ENCODE data around the gene TPPP2. TPM values are rescaled to one million over a fixed set of nuclear protein-coding genes. Genes with fewer than 3 reads are reported as not detected.
A peak's percentile ranks its signal among the peaks of the same experiment; 100 is the strongest.

Gene TPPP2
- total and polyA plus RNA-seq, 8 donors: 0.23 to 0.59 (median 0.46) TPM; not detected in 5

DNA sequence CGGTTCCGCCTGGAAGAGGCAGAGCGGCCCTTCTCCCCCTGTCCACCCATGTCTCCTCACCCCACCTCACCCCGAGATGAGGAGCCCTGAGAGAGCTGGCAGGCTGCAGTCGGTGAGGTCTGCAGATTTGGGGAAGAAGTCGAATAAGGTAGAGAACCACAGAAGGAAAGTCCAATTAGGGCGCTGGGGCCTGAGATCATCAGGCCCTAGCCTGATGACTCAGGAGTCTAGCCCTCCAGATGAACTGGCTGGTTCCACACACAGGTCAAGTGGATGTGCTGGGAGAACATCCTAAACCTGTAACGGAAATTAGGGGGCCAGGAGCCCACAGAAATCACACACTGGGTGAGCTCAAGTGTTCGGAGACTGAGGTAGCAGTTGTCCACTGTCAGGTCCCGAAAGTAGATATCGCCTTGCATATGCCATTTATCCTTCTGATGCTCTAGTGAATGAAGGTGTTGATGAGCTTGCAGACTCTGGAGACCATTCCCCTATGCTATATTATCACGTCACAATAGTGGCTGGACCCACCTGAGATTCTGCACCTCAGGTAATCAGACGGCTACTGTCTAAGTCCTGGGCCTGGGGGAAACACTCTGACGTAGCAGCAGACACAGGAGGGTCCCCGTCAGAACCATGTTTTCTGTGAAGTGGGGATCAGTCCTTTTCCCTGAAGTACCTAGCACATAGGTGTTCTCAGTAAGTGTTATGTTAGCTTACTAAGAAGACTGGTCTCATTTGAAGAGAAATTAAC is 41.1 kb upstream of the TPPP2 start:
- 90 to 91% methylated on average over 15 of the region's 15 CpGs for WGBS, 2 donors
- ATAC-seq (no peak), DNase-seq (no peak), FAIRE-seq (no peak)
- no peaks in the 10 kb centered on the region for H3K27me3 ChIP-seq
- H3K9me3 ChIP-seq: no peaks in the 10 kb centered on the region
- peak overlapping the region; percentile 0 to 82 (median 43) for H3K27ac ChIP-seq
- peaks cover 5 to 28% (median 16%) of the 10 kb centered on the region in 3 donors for H3K4me1 ChIP-seq
- H3K4me3 ChIP-seq: peak overlapping the region in 2 of 4 donors; percentile 89 to 95
- intact Hi-C loops (cut with DNase I): no loop called here
- TF ChIP-seq, protein P1, sequence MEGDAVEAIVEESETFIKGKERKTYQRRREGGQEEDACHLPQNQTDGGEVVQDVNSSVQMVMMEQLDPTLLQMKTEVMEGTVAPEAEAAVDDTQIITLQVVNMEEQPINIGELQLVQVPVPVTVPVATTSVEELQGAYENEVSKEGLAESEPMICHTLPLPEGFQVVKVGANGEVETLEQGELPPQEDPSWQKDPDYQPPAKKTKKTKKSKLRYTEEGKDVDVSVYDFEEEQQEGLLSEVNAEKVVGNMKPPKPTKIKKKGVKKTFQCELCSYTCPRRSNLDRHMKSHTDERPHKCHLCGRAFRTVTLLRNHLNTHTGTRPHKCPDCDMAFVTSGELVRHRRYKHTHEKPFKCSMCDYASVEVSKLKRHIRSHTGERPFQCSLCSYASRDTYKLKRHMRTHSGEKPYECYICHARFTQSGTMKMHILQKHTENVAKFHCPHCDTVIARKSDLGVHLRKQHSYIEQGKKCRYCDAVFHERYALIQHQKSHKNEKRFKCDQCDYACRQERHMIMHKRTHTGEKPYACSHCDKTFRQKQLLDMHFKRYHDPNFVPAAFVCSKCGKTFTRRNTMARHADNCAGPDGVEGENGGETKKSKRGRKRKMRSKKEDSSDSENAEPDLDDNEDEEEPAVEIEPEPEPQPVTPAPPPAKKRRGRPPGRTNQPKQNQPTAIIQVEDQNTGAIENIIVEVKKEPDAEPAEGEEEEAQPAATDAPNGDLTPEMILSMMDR (IDR thresholded peaks at IDR 0.05): no peak
- peaks cover 0 to 18% (median 9%) of the 10 kb centered on the region in 3 donors for H3K36me3 ChIP-seq

DNA sequence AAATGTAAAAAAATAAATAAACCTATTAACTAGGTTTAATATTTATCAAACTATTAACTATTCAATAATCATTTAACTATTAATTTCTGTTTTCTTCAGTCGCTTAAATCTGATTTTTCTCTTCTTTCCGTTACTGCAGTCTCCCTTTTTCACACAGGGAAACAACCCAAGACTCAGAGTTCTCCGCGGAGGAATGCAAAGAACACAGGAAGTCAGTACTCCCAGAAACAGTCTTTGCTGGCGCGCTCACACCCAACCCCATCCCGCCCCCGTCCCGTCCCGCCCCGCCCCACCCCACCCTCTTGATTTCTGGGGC is 40.6 kb upstream of the TPPP2 start:
- TF ChIP-seq, protein P1 (IDR thresholded peaks at IDR 0.05): no peak
- Histone ChIP-seq H3K36me3 (peaks cover 0 to 23% (median 10%) of the 10 kb centered on the region in 3 donors), H3K4me1 (peaks cover 5 to 28% (median 16%) of the 10 kb centered on the region in 3 donors), H3K4me3 (peak overlapping the region in 2 of 4 donors; percentile 89 to 95), H3K27ac (peak overlapping the region; percentile 13 to 82 (median 63)), H3K27me3 (no peaks in the 10 kb centered on the region), H3K9me3 (no peaks in the 10 kb centered on the region)
- 1% methylated on average over 11 of the region's 11 CpGs for WGBS, 2 donors
- FAIRE-seq: no peak
- no peak for ATAC-seq
- no peak for DNase-seq
- intact Hi-C loops (cut with DNase I): no loop called here

DNA sequence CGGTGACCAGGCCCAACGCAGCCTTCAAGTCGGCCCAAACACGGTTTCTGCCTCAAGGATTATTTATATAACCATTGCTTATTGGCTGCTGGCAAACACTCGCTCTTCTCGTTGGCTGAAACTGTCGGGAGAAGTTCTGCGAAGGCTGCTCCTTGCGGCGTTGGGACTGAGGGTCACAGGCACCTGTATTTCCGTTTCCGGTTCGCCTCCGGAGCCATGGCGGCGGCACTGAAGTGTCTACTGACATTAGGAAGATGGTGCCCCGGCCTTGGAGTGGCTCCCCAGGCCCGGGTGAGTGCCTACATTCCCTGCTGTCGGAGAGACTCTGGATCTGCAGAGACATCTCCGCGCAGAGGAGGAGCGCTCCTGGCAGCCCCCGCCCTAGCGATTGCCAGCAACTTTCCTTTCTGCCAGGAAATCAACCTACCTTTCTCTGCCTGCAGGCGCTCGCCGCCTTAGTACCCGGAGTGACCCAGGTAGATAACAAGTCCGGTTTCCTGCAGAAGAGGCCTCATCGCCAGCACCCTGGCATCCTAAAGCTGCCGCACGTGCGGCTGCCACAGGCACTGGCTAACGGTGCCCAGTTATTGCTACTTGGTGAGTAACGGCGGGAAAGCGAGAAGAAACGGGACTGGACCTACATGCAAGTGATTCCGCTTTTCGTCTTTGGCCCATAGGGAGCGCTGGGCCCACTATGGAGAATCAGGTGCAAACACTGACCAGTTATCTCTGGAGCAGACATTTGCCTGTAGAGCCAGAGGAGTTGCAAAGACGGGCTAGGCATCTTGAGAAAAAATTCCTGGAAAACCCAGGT is 40.0 kb upstream of the TPPP2 start, which contains the start of gene METTL17:
TSS of gene METTL17 (plus strand) at position 194 of the 814 bp plus-strand sequence. CDS start at position 217, 23 bp downstream.
- TF ChIP-seq, protein P1 (IDR thresholded peaks at IDR 0.05): peak in 1 of 4 donors; percentile 7
- 0% methylated on average over 42 of the region's 42 CpGs for WGBS, 2 donors
- peak; percentile 37 for FAIRE-seq
- peak within 1 kb of the TSS; percentile 13 to 82 (median 63) for H3K27ac ChIP-seq
- H3K4me3 ChIP-seq: peak within 1 kb of the TSS; percentile 81 to 96 (median 92)
- H3K4me1 ChIP-seq: peaks cover 5 to 28% (median 16%) of the 10 kb centered on the region in 3 donors
- intact Hi-C loops (cut with DNase I): no loop called here
- H3K36me3 ChIP-seq: peaks cover 5 to 29% (median 16%) of the 10 kb centered on the region in 3 donors
- H3K27me3 ChIP-seq: no peaks in the 10 kb centered on the region
- peak; percentile 82 to 94 (median 88) for DNase-seq
- H3K9me3 ChIP-seq: no peaks in the 10 kb centered on the region
- ATAC-seq: peak; percentile 94 to 98 (median 96)

DNA sequence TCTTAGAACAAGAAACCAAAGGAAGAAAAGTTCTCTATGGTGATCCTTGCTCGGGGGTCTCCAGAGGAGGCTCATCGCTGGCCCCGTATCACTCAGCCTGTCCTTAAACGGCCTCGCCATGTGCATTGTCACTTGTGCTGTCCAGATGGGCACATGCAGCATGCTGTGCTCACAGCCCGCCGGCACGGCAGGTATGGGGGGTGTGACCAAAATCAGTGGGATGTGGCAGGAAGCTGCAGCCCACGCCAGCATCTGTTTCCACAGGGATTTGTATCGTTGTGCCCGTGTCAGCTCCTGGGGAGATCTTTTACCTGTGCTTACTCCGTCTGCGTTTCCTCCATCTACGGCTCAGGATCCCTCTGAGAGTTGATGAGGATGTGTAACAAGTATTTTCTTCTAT is 33.5 kb upstream of the TPPP2 start:
- Histone ChIP-seq H3K36me3 (peaks cover 9 to 52% (median 33%) of the 10 kb centered on the region in 3 donors), H3K4me3 (no peak overlapping the region), H3K4me1 (peaks cover 0 to 4% (median 3%) of the 10 kb centered on the region in 3 donors), H3K27me3 (no peaks in the 10 kb centered on the region), H3K9me3 (no peaks in the 10 kb centered on the region), H3K27ac (no peak overlapping the region)
- intact Hi-C loops (cut with DNase I): no loop called here
- 81 to 84% methylated on average over 14 of the region's 14 CpGs for WGBS, 2 donors
- FAIRE-seq (no peak), ATAC-seq (no peak), DNase-seq (no peak)
- TF ChIP-seq, protein P1 (IDR thresholded peaks at IDR 0.05): no peak
